WTC11 (cell line): ENCODE measurements around the gene CLEC1B. TPM values are rescaled to one million over a fixed set of nuclear protein-coding genes. Genes with fewer than 3 reads are reported as not detected.
"Not testable (repeated sequence)": the region's sequence is repeated elsewhere in the genome, so short reads cannot be mapped to it uniquely, and the experiment has no call there.

Experiments
- ATAC-seq: fragments of 200-7000 bp; cut with Tn5 transposase; 2 replicates; pipeline ENCODE4 v1.10.0; 2021; ENCODE audit warnings: mild to moderate bottlenecking, moderate library complexity
- CTCF ChIA-PET: fragments of 300-600 bp; sonication (Branson Sonifier 250); formaldehyde crosslinking; loops from one replicate; lab custom pipeline; 2021; ENCODE audit warnings: antibody characterized with exemption; lab: Charles Lee
- POLR2A ChIA-PET: fragments of 350-600 bp; sonication (Branson Sonifier 250); formaldehyde crosslinking; loops from one replicate; lab custom pipeline; 2021; ENCODE audit warnings: antibody characterized with exemption; lab: Charles Lee
- DNase-seq: peaks from one replicate; pipeline ENCODE4 v3.0.0; 2021; ENCODE audit warnings: low spot score
- H3K27ac Mint-ChIP-seq: 2 replicates; pipeline ENCODE4 v1.8.0; 2021; ENCODE audit warnings: mixed read lengths
- H3K27me3 Mint-ChIP-seq: 2 replicates; pipeline ENCODE4 v1.8.0; 2021; ENCODE audit warnings: low read depth, mild to moderate bottlenecking, moderate library complexity, mixed read lengths
- H3K36me3 Mint-ChIP-seq: 2 replicates; pipeline ENCODE4 v1.8.0; 2021; ENCODE audit warnings: mixed read lengths
- H3K4me1 Mint-ChIP-seq: 2 replicates; pipeline ENCODE4 v1.8.0; 2022; ENCODE audit warnings: mixed read lengths
- H3K4me3 Mint-ChIP-seq: 2 replicates; pipeline ENCODE4 v1.8.0; 2021; ENCODE audit warnings: mild to moderate bottlenecking, moderate library complexity, mixed read lengths
- H3K9me3 Mint-ChIP-seq: 2 replicates; pipeline ENCODE4 v1.8.0; 2021; ENCODE audit warnings: mixed read lengths
- AFF4 ChIP-seq: sonication (generic); formaldehyde crosslinking; IDR thresholded peaks from 2 replicates; pipeline ENCODE4 v1.8.1; 2023; ENCODE audit warnings: mild to moderate bottlenecking, missing genetic modification reagents, borderline replicate concordance
- ATF1 ChIP-seq: sonication (generic); formaldehyde crosslinking; IDR thresholded peaks from 2 replicates; pipeline ENCODE4 v1.8.1; 2023; ENCODE audit warnings: mild to moderate bottlenecking, moderate library complexity, missing genetic modification reagents
- ELF4 ChIP-seq: sonication (generic); formaldehyde crosslinking; IDR thresholded peaks from 2 replicates; pipeline ENCODE4 v1.8.1; 2022; ENCODE audit warnings: low read depth, mild to moderate bottlenecking, moderate library complexity, missing genetic modification reagents
- GRHL2 ChIP-seq: fragments of 250-450 bp; sonication (Bioruptor Pico); IDR thresholded peaks from 2 replicates; pipeline ENCODE4 v1.8.0; 2022; ENCODE audit warnings: mild to moderate bottlenecking, moderate library complexity; ENCODE audit not compliant: insufficient replicate concordance, severe bottlenecking
- HMGXB4 ChIP-seq: sonication (generic); formaldehyde crosslinking; IDR thresholded peaks from 2 replicates; pipeline ENCODE4 v1.8.1; 2023; ENCODE audit warnings: mild to moderate bottlenecking, moderate library complexity, missing genetic modification reagents
- MYBL2 ChIP-seq: sonication (generic); formaldehyde crosslinking; IDR thresholded peaks from 2 replicates; pipeline ENCODE4 v1.8.1; 2023; ENCODE audit warnings: mild to moderate bottlenecking, moderate library complexity, missing genetic modification reagents
- SMAD4 ChIP-seq: sonication (generic); formaldehyde crosslinking; IDR thresholded peaks from 2 replicates; pipeline ENCODE4 v1.8.0; 2022; ENCODE audit warnings: mild to moderate bottlenecking, missing genetic modification reagents
- ZNF121 ChIP-seq: sonication (generic); formaldehyde crosslinking; IDR thresholded peaks from 2 replicates; pipeline ENCODE4 v1.8.0; 2023; ENCODE audit warnings: missing genetic modification reagents
- ZNF232 ChIP-seq: sonication (generic); formaldehyde crosslinking; IDR thresholded peaks from 2 replicates; pipeline ENCODE4 v1.8.0; 2022; ENCODE audit warnings: mild to moderate bottlenecking, missing genetic modification reagents
- ZNF423 ChIP-seq: fragments of 250-450 bp; sonication (Bioruptor Pico); IDR thresholded peaks from 2 replicates; pipeline ENCODE4 v2.1.2; 2022; ENCODE audit warnings: mild to moderate bottlenecking, moderate library complexity
- ZNF425 ChIP-seq: fragments of 250-450 bp; sonication (Bioruptor Pico); conservative IDR thresholded peaks from 2 replicates; pipeline ENCODE4 v1.9.0; 2021; ENCODE audit warnings: mild to moderate bottlenecking
- ZNF532 ChIP-seq: fragments of 250-450 bp; sonication (Bioruptor Pico); IDR thresholded peaks from 2 replicates; pipeline ENCODE4 v1.9.0; 2021; ENCODE audit warnings: mild to moderate bottlenecking, borderline replicate concordance
- ZNF671 ChIP-seq: fragments of 250-450 bp; sonication (Bioruptor Pico); IDR thresholded peaks from 2 replicates; pipeline ENCODE4 v1.8.0; 2021; ENCODE audit warnings: mild to moderate bottlenecking
- total RNA-seq: library from RNA; stranded (reverse); gene quantifications from 3 replicates; pipeline ENCODE4 v1.2.3, GENCODE V29; 2021

Gene CLEC1B
- total RNA-seq, 1 experiment from 2014 or later, result not detected

GRCh38 chr12:9952954-9953729 is 45.8 kb downstream of the CLEC1B start:
- POLR2A ChIA-PET, H3K4me3 Mint-ChIP-seq, H3K4me1 Mint-ChIP-seq, ATAC-seq, DNase-seq, H3K27me3 Mint-ChIP-seq, CTCF ChIA-PET, H3K27ac Mint-ChIP-seq: not testable (repeated sequence)
- Mint-ChIP-seq H3K9me3 (peaks cover 23% of the 10 kb centered on the region), H3K36me3 (peaks cover 14% of the 10 kb centered on the region)

GRCh38 chr12:9951026-9951675 is 47.8 kb downstream of the CLEC1B start:
- H3K27me3 Mint-ChIP-seq, result peaks cover 7% of the 10 kb centered on the region
- H3K4me1 Mint-ChIP-seq, result no peaks in the 10 kb centered on the region
- no peak overlapping the region for H3K4me3 Mint-ChIP-seq
- DNase-seq (no peak), ATAC-seq (no peak)
- ChIA-PET POLR2A (no interaction called here), CTCF (no interaction called here)
- TF ChIP-seq ZNF232 (CRISPR knock-in tag), result no peak
- H3K36me3 Mint-ChIP-seq, result peaks cover 14% of the 10 kb centered on the region
- peaks cover 19% of the 10 kb centered on the region for H3K9me3 Mint-ChIP-seq
- H3K27ac Mint-ChIP-seq, result no peak overlapping the region

GRCh38 chr12:9948606-9949296 is 50.2 kb downstream of the CLEC1B start:
- Mint-ChIP-seq H3K4me1 (no peaks in the 10 kb centered on the region), H3K9me3 (peaks cover 22% of the 10 kb centered on the region), H3K36me3 (peaks cover 10% of the 10 kb centered on the region), H3K27ac (no peak overlapping the region), H3K27me3 (peaks cover 7% of the 10 kb centered on the region), H3K4me3 (no peak overlapping the region)
- no peak for ATAC-seq
- POLR2A ChIA-PET, result no interaction called here
- no peak for DNase-seq
- CTCF ChIA-PET, result no interaction called here
- TF ChIP-seq ELF4 (CRISPR knock-in tag) (no peak), MYBL2 (no peak), ATF1 (no peak), ZNF532 (CRISPR knock-in tag) (no peak), AFF4 (CRISPR knock-in tag) (no peak), ZNF121 (CRISPR knock-in tag) (no peak), HMGXB4 (CRISPR knock-in tag) (no peak), SMAD4 (no peak), ZNF671 (no peak), GRHL2 (no peak), ZNF423 (no peak), ZNF425 (CRISPR knock-in tag) (no peak)
